GM12878 (cell line): ENCODE measurements around the gene KIF20A. TPM values are rescaled to one million over a fixed set of nuclear protein-coding genes. Genes with fewer than 3 reads are reported as not detected.

Source experiments
- CHD2 ChIP-seq: IDR thresholded peaks from 2 replicates; pipeline ENCODE4 v1.6.1; 2011; ENCODE audit warnings: low read depth, low read length, improper control_type of control experiment, borderline replicate concordance
- EED ChIP-seq: sonication (generic); IDR thresholded peaks from 2 replicates; pipeline ENCODE4 v1.6.1; 2016; ENCODE audit warnings: antibody characterized with exemption, low read depth
- ELK1 ChIP-seq: IDR thresholded peaks from 2 replicates; pipeline ENCODE4 v1.6.1; 2012; ENCODE audit warnings: low read depth, low read length, improper control_type of control experiment
- GABPA ChIP-seq: IDR thresholded peaks from 2 replicates; pipeline ENCODE4 v1.6.1; 2014; ENCODE audit warnings: antibody characterized with exemption, low read depth, mild to moderate bottlenecking, inconsistent platforms
- GATAD2B ChIP-seq: fragments of 450-650 bp; conservative IDR thresholded peaks from 2 replicates; pipeline ENCODE4 v1.6.1; 2017; ENCODE audit warnings: low read depth, mild to moderate bottlenecking, moderate library complexity
- IKZF2 ChIP-seq, 2 experiments: fragments of 450-650 bp; IDR thresholded peaks; 2 replicates each; pipeline ENCODE4 v1.6.1; 2017; ENCODE audit warnings: mild to moderate bottlenecking in 2 of 2, moderate library complexity in 2 of 2
- KDM1A ChIP-seq: fragments of 200-600 bp; sonication (generic); IDR thresholded peaks from 2 replicates; pipeline ENCODE4 v1.6.1; 2016; ENCODE audit warnings: borderline replicate concordance
- MTA2 ChIP-seq: fragments of 450-650 bp; IDR thresholded peaks from 2 replicates; pipeline ENCODE4 v1.6.1; 2016; ENCODE audit warnings: low read depth, mild to moderate bottlenecking, moderate library complexity
- NFIC ChIP-seq: IDR thresholded peaks from 2 replicates; pipeline ENCODE4 v1.6.1; 2012; ENCODE audit warnings: low read depth, mild to moderate bottlenecking, inconsistent platforms, low read length, moderate library complexity
- NRF1 ChIP-seq: conservative IDR thresholded peaks from 2 replicates; pipeline ENCODE4 v1.6.1; 2011; ENCODE audit warnings: mild to moderate bottlenecking, low read depth, low read length, improper control_type of control experiment
- PAX5 ChIP-seq: IDR thresholded peaks from 2 replicates; pipeline ENCODE4 v1.6.1; 2011; ENCODE audit warnings: low read depth, low read length, borderline replicate concordance
- PML ChIP-seq: IDR thresholded peaks from 2 replicates; pipeline ENCODE4 v1.6.1; 2012; ENCODE audit warnings: low read length, inconsistent platforms
- RUNX3 ChIP-seq: IDR thresholded peaks from 2 replicates; pipeline ENCODE4 v1.6.1; 2012; ENCODE audit warnings: low read length, inconsistent platforms
- SMAD1 ChIP-seq: fragments of 450-650 bp; IDR thresholded peaks from 2 replicates; pipeline ENCODE4 v1.6.1; 2018; ENCODE audit warnings: mild to moderate bottlenecking, low read depth; ENCODE audit not compliant: partially characterized antibody
- SPI1 ChIP-seq: IDR thresholded peaks from 2 replicates; pipeline ENCODE4 v1.6.1; 2011; ENCODE audit warnings: low read depth, mild to moderate bottlenecking, low read length, moderate library complexity, borderline replicate concordance; ENCODE audit not compliant: insufficient read depth
- SREBF1 ChIP-seq: IDR thresholded peaks from 2 replicates; pipeline ENCODE4 v1.6.1; 2012; ENCODE audit warnings: mild to moderate bottlenecking, low read length
- STAT1 ChIP-seq: fragments of 450-650 bp; conservative IDR thresholded peaks from 2 replicates; pipeline ENCODE4 v1.6.1; 2014; ENCODE audit warnings: antibody characterized with exemption, mild to moderate bottlenecking
- ZNF24 ChIP-seq: fragments of 450-650 bp; IDR thresholded peaks from 2 replicates; pipeline ENCODE4 v1.6.1; 2017; ENCODE audit warnings: antibody characterized with exemption, mild to moderate bottlenecking
- polyA plus RNA-seq, 11 experiments: library from polyadenylated mRNA; depleted of rRNA in 4 of 11; unstranded in 6 of 11; stranded (reverse) in 5 of 11; fragments of >200 nt; fragmentation: Nextera tagmentation in 4 of 11; fragmentation: Illumina TruSeq in 1 of 11; extraction: Ambion mirVana in 4 of 11; extraction: Trizol in 1 of 11; gene quantifications; 1 replicate in 1 of 11; 2 replicates in 10 of 11; pipeline versions ENCODE4 v1.2.1 to v1.2.3, GENCODE V29; 2011 to 2016; ENCODE audit warnings: inconsistent platforms in 2 of 11, missing spikeins in 2 of 11, low read depth in 1 of 11
- total RNA-seq, 4 experiments: library from RNA; depleted of rRNA in 3 of 4; stranded (reverse); fragments of >200 nt in 3 of 4; fragmentation: Illumina TruSeq in 1 of 4; extraction: Trizol in 1 of 4; gene quantifications; 2 replicates each; pipeline versions ENCODE4 v1.2.1 to v1.2.3, GENCODE V29; 2013 to 2021
- TF ChIP-seq, protein P1 (sequence below): IDR thresholded peaks from 2 replicates; pipeline ENCODE4 v1.6.1; 2011; ENCODE audit warnings: borderline replicate concordance, low read depth, mild to moderate bottlenecking, moderate library complexity, low read length; ENCODE audit not compliant: insufficient read depth, poor library complexity, severe bottlenecking
- TF ChIP-seq, protein P2 (sequence below): fragments of 450-650 bp; IDR thresholded peaks from 2 replicates; pipeline ENCODE4 v1.6.1; 2016; ENCODE audit warnings: mild to moderate bottlenecking, moderate library complexity, borderline replicate concordance
- TF ChIP-seq, protein P3 (sequence below): fragments of 450-650 bp; conservative IDR thresholded peaks from 2 replicates; pipeline ENCODE4 v1.6.1; 2017; ENCODE audit warnings: mild to moderate bottlenecking, moderate library complexity

Gene KIF20A
- total and polyA plus RNA-seq, 10 of the 15 experiments (the other 5 are each of a cell fraction or from before 2014, with no cell fraction given): 20.7 to 61.9 (median 45.3) TPM

DNA sequence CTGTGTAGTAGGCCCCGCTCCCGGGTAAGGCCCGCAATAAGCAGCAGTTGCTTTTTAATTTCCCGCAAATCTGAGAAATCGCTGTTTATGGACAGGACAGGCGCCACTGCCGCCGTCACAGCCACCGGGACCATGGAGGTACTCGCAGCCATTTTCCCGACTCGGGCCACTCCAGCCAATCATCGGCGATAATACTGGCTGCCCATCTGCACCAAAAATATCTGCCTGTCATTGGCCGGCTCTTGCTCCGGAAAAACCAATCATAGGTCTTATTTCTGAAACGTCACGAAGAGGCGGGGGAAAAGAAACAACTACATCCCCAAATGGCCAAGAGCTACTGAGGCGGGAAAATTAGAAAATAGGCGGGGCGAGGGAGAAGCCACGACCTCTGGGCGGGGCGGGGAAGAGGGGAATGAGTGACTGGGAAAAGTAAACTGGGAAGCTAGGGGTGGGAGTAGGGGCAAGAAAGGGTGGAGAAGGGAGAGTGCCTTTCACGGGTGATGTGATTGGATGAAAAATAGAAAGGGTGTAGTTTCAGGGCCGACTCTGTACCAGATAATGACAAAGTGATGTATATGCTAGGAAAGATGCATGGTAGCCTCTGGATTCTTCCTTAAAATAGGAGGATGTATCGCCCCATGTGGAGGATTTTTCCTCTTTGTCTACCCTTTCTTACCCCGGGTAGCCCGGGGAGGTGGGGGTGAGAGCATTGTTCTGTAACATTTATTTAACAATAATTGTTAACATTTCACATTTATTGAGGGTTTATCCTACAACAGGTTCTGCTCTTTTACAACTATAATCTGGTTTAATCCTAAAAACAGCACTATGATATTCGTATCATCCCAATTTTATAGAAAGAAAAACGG lies 34.5 kb downstream of the KIF20A start, which contains the start of gene CDC23 (continued):
- TF ChIP-seq, protein P1, sequence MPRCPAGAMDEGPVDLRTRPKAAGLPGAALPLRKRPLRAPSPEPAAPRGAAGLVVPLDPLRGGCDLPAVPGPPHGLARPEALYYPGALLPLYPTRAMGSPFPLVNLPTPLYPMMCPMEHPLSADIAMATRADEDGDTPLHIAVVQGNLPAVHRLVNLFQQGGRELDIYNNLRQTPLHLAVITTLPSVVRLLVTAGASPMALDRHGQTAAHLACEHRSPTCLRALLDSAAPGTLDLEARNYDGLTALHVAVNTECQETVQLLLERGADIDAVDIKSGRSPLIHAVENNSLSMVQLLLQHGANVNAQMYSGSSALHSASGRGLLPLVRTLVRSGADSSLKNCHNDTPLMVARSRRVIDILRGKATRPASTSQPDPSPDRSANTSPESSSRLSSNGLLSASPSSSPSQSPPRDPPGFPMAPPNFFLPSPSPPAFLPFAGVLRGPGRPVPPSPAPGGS: no peak
- TF ChIP-seq STAT1 (0 out of 2 replicates have a peak, but pooled peaks have one; percentile 27), RUNX3 (no peak), NFIC (peak; percentile 53), SREBF1 (no peak), GABPA (no peak), CHD2 (peak; percentile 90; the same call in 1 of the 2 replicates), KDM1A (no peak), SMAD1 (no peak), NRF1 (no peak), IKZF2 (IDR thresholded peaks at IDR 0.05) (peak; percentile 6 to 74), SPI1 (no peak), EED (peak; percentile 43; the same call in 1 of the 2 replicates), PML (peak; percentile 72; the same call in 1 of the 2 replicates), GATAD2B (no peak), PAX5 (no peak), ZNF24 (no peak), ELK1 (no peak), MTA2 (no peak)
- TF ChIP-seq, protein P2, sequence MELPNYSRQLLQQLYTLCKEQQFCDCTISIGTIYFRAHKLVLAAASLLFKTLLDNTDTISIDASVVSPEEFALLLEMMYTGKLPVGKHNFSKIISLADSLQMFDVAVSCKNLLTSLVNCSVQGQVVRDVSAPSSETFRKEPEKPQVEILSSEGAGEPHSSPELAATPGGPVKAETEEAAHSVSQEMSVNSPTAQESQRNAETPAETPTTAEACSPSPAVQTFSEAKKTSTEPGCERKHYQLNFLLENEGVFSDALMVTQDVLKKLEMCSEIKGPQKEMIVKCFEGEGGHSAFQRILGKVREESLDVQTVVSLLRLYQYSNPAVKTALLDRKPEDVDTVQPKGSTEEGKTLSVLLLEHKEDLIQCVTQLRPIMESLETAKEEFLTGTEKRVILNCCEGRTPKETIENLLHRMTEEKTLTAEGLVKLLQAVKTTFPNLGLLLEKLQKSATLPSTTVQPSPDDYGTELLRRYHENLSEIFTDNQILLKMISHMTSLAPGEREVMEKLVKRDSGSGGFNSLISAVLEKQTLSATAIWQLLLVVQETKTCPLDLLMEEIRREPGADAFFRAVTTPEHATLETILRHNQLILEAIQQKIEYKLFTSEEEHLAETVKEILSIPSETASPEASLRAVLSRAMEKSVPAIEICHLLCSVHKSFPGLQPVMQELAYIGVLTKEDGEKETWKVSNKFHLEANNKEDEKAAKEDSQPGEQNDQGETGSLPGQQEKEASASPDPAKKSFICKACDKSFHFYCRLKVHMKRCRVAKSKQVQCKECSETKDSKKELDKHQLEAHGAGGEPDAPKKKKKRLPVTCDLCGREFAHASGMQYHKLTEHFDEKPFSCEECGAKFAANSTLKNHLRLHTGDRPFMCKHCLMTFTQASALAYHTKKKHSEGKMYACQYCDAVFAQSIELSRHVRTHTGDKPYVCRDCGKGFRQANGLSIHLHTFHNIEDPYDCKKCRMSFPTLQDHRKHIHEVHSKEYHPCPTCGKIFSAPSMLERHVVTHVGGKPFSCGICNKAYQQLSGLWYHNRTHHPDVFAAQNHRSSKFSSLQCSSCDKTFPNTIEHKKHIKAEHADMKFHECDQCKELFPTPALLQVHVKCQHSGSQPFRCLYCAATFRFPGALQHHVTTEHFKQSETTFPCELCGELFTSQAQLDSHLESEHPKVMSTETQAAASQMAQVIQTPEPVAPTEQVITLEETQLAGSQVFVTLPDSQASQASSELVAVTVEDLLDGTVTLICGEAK: no peak; the same call in 1 of the 2 replicates
- TF ChIP-seq, protein P3, sequence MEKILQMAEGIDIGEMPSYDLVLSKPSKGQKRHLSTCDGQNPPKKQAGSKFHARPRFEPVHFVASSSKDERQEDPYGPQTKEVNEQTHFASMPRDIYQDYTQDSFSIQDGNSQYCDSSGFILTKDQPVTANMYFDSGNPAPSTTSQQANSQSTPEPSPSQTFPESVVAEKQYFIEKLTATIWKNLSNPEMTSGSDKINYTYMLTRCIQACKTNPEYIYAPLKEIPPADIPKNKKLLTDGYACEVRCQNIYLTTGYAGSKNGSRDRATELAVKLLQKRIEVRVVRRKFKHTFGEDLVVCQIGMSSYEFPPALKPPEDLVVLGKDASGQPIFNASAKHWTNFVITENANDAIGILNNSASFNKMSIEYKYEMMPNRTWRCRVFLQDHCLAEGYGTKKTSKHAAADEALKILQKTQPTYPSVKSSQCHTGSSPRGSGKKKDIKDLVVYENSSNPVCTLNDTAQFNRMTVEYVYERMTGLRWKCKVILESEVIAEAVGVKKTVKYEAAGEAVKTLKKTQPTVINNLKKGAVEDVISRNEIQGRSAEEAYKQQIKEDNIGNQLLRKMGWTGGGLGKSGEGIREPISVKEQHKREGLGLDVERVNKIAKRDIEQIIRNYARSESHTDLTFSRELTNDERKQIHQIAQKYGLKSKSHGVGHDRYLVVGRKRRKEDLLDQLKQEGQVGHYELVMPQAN: peak; percentile 98
